GM11168 (cell line): Measurements from ENCODE around the gene TOMM20L.
"Not testable (repeated sequence)": the region's sequence is repeated elsewhere in the genome, so short reads cannot be mapped to it uniquely, and the experiment has no call there.

Source experiments
- in situ Hi-C: fragments of 300-500 bp; cut with MboI; formaldehyde crosslinking; loops from one replicate; pipeline ENCODE4 v1.12.0; 2022; ENCODE audit warnings: low sequenced_read_pairs; ENCODE audit not compliant: unreplicated experiment

Gene TOMM20L

DNA sequence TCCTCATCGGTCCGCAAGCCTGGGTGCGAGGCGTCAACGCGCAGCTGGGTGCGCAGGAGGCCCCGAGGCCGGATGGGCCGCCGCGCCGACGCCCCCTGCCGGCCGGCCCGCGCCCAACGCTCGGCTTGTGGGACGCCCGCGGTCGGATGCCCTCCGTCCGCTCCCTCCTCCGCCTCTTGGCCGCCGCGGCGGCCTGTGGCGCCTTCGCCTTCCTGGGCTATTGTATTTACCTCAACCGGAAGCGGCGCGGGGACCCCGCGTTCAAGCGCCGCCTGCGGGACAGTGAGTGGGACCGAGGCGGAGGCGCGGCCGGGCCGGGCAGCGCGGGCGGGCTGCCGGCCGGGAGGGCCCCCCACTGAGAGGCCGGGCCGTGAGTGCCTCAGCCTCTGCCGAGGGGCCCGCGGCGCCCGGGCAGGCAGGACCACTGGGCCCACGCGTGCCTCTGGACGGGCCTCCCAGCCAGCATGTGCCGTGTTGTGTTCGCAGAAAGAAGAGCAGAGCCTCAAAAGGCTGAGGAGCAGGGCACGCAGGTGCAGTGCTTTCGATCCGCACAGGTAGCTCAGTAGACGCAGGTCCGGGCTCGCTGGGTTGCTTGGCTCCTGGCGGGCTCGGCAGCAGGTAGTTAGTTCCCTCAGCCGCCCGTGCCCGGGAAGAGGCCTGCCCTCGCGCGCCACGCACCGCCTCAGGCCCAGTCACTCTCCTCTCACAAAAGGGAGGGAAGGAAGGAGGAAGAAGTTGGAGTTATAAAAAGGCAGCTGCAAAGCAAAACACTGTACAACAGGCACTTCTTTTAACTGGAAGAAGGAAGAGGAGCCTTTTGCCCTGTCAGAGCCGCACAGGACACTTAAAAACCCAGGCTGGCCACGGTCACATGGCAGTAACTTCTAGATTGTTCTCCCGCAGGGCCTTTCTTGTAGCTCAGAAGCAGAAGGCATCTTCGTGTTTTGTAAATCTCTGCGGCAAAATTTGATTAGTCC lies at the start of gene TOMM20L:
Gene TOMM20L, plus strand, starts transcription at position 119 of the 977 bp plus-strand sequence. Its CDS starts 28 bp downstream, at position 147.
- in situ Hi-C loops = no loop called here

DNA sequence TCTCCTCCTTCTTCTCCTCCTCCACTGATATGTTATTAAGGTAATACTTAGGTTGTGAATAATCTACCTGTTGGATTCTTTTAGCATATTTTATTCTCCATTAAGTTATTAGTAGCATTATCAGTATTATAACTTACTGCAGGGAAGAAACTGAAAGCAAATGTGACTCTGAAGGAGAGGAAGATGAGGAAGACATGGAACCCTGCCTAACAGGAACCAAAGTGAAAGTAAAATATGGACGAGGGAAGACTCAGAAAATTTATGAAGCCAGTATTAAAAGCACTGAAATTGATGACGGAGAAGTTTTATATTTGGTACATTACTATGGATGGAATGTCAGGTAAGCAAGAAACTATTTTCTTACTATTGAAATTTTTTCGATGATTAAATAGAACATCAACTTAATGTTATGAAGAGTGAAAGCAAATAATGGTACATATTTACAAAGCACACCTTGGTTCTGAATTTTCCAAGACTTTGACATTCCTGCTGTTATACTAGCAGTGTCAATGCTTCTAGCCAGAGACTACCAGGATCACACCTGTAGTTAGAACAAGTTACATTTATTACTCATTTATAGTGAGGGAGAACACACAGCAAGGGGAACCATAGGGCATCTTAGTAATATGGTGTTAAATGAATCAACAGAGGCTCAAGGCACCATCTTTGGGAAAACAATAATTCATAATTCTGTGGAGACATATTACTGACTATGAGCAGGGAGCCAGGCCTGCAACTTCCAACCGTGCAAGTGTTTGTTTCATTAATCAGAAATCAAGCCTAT lies 42.0 kb upstream of the TOMM20L start:
- in situ Hi-C loops = no loop called here

DNA sequence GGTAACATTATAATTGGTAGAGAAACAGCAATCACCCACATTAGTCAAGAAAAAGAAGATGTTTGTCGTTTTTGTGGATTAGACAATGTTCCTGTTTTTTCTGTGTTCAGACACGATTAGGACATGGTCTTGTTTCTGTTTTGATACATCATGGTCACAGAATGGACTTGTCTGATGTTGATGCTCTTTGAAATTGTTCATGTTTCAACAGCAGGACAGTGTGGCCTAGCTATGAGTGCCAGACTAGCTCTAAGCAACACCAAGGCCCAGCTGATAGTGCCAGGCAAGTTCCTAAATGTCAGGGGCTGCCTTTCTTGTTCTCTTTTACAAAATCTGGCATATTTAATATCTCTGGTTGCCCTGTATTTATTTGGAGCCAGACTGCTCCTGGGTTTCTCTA lies 40.9 kb upstream of the TOMM20L start:
- in situ Hi-C loops = no loop called here

DNA sequence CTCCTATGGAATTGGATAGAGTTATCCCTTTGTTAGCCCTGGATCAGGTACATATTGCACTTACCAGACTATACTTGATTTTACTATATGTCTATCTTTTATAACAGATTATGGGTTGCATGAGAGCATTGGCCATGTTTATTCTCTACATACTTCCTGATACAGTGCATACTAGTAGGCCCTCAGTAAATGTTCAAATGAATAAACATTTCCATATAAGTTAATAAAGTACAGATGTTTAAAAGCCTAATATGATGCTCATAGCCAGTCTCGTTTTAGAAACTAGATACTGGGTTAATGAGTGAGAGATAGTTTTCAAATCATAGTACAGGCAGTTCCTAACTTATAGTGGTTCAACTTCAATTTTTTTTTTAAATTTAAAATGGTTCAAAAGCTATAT lies 39.5 kb upstream of the TOMM20L start:
- in situ Hi-C loops = no loop called here

DNA sequence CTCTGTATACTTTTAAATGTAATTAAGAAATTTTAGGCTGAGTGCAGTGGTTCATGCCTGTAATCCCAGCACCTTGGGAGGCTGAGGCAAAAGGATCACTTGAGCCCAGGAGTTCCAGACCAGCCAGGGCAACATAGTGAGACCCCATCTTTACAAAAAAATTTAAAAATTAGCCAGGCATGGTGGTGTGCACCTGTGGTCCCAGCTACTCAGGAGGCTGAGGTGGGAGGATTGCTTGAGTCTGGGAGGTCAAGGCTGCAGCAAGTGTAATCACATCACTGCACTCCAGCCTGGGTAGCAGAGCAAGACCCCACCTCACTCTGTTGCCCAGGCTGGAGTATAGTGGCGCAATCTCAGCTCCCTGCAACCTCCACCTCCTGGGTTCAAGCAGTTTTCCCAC lies 33.5 kb upstream of the TOMM20L start:
- in situ Hi-C loops = not testable (repeated sequence)

DNA sequence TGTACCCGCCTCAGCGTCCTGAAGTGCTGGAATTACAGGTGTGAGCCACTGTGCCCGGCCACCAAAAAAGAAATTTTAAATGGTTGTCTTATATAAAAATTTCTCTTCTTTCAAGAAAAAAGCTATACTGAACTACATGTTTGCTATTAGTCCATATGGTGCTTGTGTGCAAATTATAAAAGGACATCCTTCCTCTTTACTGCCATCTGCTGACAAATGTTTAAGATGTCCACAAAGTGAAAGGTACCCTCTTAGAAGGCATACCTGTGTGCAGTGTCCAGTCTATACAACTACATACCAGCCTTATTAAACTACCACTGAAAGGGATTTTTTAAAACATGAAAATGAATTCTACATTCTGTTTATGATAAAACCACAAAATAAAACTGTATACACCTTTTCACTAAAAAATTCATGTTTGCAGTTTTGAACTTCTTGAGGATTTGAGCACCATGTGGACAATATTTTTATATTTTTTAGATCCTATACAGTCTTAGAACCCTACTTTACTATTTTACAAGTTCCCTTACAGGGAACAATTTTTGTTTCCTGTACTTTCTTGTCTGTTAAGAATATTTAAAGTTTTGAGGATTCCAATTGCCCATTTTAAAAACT lies 32.8 kb upstream of the TOMM20L start:
- in situ Hi-C loops = no loop called here

DNA sequence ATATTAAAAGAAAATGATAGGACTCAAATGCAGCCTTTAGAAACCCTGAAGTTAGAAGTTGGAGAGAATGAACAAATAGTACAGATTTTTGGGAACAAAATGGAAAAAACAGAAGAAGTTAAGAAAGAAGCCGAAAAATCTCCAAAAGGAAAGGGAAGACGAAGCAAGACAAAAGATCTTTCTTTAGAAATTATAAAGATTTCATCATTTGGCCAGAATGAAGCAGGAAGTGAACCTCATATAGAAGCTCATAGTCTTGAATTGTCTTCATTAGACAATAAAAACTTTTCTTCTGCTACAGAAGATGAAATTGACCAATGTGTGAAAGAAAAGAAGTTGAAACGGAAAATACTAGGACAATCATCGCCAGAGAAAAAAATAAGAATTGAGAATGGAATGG lies 31.4 kb upstream of the TOMM20L start:
- in situ Hi-C loops = no loop called here

DNA sequence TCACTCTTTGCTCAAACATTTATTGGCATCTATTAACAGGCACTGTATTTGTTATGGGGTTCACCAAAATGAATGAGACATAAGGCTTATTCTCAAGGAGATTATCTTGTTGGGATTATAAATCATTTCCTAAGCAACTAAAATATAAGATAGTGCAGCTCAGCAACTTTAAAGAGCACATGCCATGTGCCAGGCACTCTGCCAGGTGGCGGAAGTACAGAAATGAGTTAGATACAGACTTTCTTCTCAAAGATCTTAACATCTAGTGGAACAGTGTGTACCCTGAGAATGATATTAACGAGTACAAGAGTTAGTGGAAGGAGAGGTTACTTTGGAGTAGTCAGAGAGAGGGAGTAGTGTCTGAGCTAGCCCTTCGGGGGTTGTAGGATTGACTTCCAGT lies 28.4 kb upstream of the TOMM20L start:
- in situ Hi-C loops = no loop called here

DNA sequence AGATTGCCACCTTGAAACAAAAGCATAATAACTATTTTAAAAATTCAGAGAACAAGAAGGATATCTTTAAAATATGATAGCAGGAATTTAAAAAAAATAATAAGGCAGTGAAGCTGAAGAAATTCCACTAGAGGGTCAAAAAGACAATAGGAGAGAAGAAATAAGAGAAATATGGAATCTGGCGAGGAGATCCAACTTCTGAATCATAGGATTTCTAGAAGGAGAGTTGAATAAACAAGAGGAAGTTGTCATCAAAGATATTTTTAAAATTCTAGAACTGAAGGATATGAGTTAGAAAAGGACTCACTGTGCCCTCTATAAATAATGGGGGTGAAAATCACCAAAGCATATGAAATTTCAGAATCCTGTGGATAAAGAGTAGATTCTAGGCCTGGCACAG lies 26.8 kb upstream of the TOMM20L start:
- in situ Hi-C loops = no loop called here

DNA sequence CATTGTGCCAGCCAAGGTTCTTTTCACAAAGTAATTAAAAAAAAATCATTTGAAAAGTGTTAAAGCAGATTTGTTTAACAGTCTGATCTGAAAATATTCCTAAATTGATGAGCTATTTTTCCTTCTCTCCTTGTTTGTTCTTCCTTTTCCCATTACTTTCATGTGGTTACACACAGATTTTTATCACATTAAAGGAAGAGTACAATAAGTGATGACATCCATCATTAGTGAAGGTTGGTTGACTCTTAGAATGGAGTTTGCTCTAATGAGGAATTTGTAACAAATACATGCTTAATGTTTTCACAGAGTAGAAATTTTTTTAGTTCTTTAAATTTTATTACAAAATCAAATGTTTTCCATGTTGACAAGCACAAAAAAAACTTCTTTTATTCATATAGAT lies 18.9 kb upstream of the TOMM20L start:
- in situ Hi-C loops = no loop called here

DNA sequence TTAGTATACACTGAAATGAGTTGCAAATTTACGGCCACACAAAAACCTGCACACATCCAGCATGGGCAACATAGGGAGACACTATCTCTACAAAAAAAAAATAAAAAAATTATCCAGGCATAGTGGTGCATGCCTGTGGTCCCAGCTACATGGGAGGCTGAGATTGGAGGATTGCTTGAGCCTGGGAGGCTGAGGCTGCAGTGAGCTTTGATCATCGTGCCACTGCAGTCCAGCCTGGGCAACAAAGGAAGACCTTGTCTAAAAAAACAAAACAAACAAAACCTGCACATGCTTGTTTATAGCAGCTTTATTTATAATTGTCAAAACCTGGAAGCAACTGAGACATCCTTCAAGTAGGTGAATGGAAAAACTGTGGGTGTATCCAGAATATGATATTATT lies 4.9 kb upstream of the TOMM20L start:
- in situ Hi-C loops = no loop called here

DNA sequence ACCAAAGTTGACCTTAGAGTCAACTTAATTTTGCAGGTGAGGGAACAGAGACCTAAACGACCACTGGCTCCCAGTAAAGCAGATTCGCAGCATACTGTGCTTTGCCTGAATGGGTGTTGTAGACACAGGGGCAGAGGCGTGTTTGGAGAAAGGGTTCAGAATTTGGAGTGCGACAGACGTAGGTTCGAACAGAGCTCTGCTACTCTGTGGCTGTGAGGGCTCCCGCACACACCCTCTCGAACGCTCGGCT lies 243 bp upstream of the TOMM20L start:
- in situ Hi-C loops = no loop called here

DNA sequence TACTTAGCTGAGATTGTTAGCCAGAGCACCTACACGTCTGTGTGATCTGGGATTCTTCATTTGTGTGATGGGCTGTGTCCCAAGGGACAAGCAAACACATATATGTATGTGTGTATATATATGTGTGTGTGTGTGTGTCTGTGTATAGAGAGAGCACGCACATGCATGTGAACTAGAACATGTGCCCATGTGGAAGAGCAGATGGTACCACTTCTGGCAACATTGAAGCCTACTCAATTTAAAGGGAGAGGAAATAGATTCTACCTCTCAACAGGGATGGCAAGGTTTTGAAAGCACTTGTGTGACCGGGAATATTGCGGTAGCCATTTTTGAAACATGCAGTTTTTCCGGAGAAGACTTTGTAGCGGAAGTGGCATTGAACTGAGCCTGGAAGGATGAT lies 1.4 kb downstream of the TOMM20L start:
- in situ Hi-C loops = no loop called here

DNA sequence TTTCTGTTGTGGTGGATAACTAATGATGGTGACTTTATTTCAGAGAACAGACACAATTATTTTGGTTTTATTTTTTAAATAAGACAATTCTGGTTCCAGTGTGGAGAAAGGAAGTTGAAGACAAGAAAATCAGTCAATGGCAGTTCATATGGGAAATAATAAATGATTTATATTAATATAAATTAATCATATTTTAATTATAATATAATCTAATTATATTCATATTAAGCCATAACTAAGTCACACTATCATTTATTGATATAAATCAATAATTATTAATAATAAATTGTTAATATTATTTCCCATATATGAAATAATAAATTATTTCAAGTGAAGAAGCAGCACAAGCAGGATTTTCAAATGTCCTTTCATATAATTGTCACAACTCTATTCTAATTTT lies 2.8 kb downstream of the TOMM20L start:
- in situ Hi-C loops = no loop called here

DNA sequence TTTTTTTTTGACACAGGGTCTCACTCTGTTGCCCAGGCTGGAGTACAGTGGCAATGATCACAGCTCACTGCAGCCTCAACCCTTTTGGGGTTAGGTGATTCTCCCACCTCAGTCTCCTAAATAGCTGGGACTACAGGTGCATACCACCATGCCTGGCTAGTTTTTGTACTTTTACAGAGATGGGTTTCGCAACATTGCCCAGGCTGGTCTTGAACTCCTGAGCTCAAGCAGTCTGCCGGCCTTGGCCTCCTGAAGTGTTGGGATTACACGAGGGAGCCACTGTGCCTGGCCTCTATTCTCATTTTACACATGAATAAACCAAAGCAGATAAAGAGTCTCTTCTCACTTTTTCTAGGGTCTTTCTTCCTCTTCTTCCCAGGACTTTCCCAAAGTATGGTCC lies 3.2 kb downstream of the TOMM20L start:
- in situ Hi-C loops = no loop called here

DNA sequence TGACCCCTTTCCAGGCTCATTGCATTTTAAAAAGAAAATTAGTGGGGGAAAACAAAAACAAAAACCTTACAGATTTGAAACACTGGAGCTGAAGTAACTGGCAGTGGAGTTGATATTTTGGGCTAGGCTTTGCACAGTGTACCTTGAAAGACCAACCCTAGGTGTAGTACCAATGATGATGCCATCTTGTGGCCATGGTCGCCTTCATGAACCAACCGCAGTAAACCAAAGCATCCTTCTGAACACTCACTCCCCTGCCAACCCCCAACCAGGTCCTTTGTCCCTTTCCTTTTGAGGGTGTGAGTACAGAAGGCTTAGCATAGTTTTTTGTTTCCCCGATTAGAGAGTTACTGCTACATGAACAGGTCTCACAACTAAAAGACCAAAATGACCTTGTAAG lies 5.9 kb downstream of the TOMM20L start:
- in situ Hi-C loops = no loop called here

DNA sequence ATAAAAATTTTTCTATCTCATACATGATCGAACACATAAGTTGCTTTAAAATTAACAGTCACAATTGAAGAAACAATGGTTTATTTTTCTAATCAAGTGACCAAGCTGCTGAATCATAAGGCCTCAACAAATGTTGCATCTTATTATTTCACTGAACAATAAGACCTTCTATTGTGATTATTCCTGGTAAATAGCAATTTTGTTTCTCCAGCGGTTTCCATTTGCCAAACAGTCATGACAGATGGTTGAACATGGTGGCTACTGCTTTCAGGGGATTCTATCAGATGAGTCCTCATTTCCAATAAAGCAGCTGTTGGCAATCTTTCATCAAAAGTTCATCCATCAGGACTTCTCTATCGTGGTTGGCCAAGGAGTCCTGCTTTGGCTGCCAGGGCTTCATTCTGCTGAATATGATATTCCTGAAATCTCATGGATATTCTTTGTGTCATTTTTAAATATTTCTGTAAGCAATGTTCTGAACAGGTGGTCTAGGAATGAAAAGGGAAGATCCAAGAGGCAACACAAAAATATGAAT lies 13.0 kb downstream of the TOMM20L start:
- in situ Hi-C loops = no loop called here

DNA sequence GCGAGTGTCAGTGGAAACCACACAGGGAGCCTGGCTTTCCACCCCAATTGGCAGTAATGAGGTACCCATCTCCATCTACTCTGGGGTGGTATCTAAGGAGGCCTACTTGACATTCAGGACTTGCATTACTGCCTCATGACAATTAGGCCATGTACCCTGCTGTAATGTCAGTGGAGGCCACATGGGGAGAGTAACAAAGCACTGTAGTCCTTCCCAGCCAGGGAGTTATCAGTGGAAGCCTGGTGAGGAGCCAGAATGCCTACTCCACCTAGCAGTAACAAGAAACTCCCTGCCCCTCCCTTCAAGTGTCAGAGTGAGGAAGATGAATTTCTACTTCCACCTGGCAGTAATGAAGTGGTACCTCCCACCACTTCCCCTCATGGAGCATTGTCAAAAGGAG lies 19.1 kb downstream of the TOMM20L start:
- in situ Hi-C loops = no loop called here

DNA sequence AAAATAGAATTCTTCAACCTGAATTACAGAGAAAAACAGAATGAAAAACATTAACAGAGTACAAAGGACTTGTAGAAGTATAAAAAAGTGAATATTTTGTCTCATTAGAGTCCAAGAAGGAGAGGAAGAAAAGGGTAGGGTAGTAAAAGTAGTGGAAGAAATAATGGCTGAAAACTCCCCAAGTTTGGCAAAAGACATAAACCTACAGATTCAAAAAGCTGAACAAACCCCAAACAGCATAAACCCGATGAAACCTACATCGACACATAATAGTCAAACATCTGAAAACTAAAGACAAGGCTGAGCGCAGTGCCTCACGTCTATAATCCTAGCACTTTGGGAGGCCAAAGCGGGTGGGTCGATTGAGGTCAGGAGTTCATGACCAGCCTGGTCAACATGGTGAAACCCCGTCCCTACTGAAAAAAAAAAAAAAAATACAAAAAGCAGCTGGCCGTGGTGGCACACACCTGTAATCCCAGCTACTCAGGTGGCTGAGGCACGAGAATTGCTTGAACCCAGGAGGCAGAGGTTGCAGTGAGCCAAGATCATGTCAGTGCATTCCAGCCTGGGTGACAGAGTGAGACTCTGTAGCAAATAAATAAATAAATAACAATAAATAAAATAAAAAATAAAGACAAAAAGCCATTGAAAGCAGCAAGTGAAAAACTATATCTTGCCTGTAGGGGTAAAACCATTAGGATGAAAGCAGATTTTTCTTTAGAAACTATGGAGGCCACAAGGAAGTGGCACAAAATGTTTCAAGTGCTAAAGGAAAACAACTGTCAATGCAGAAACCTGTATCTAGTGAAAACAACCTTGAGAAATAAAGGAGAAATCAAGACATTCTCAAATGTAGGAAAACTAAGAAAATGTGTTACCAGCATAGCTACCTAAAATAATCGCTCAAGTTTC lies 20.2 kb downstream of the TOMM20L start:
- in situ Hi-C loops = no loop called here

DNA sequence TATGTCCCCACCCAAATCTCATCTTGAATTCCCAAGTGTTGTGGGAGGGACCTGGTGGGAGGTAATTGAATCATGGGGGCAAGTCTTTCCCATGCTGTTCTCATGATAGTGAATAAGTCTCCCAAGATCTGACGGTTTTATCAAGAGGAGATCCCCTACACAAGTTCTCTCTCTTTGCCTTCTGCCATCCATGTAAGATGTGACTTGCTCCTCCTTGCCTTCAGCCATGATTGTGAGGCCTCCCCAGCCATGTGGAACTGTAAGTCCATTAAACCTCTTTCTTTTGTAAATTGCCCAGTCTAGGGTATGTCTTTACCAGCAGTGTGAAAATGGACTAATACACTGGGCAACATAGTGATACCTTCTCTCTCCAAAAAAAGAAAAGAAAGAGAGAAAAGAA lies 21.2 kb downstream of the TOMM20L start:
- in situ Hi-C loops = not testable (repeated sequence)
